GM10248 (cell line): ENCODE results near the gene KRTAP5-1.
"Not testable (repeated sequence)": the region's sequence is repeated elsewhere in the genome, so short reads cannot be mapped to it uniquely, and the experiment has no call there.

ENCODE experiments used
- CTCF ChIA-PET: fragments of 300-600 bp; sonication (Branson Sonifier 250); formaldehyde crosslinking; extraction: SDS; loops from one replicate; lab custom pipeline; 2021; ENCODE audit warnings: antibody characterized with exemption; lab: Yijun Ruan, JAX
- POLR2A ChIA-PET: fragments of 350-650 bp; sonication (Branson Sonifier 250); formaldehyde crosslinking; extraction: SDS; loops from one replicate; lab custom pipeline; 2020; ENCODE audit warnings: antibody characterized with exemption; lab: Yijun Ruan, JAX
- DNase-seq: peaks from one replicate; pipeline ENCODE4 v3.0.0; 2012; ENCODE audit errors: extremely low spot score
- CTCF ChIP-seq: IDR thresholded peaks from 2 replicates; pipeline ENCODE4 v1.5.1; 2012; ENCODE audit warnings: mild to moderate bottlenecking, low read depth; ENCODE audit errors: extremely low read depth, missing control alignments, control extremely low read depth

Gene KRTAP5-1

GRCh38 chr11:1600626-1601025 is 15.5 kb upstream of the KRTAP5-1 start:
- TF ChIP-seq CTCF: no peak
- POLR2A ChIA-PET: no interaction called here
- CTCF ChIA-PET: interaction anchor here (1.1 kb wide), 1 partner anchor 23 kb away, joined by 3 read pairs; no protein-coding TSS in a partner anchor
- DNase-seq: no peak

GRCh38 chr11:1598816-1599215 is 13.7 kb upstream of the KRTAP5-1 start:
- ChIA-PET CTCF (interaction anchor here (1.4 to 4.2 kb wide), 2 partner anchors 24 to 40 kb away, joined by 4 to 27 read pairs; no protein-coding TSS in a partner anchor), POLR2A (no interaction called here)
- DNase-seq: no peak
- no peak for TF ChIP-seq CTCF

- CTCF ChIA-PET: interaction anchor here (0.7 to 4.2 kb wide), 3 partner anchors 24 to 49 kb away, joined by 3 to 27 read pairs (median 4); no protein-coding TSS in a partner anchor
- POLR2A ChIA-PET, DNase-seq: not testable (repeated sequence)
Measured at GRCh38 chr11:1598406-1598805, 13.3 kb upstream of the KRTAP5-1 start.

GRCh38 chr11:1597994-1598380 is 12.9 kb upstream of the KRTAP5-1 start, which contains the start of gene KRTAP5-2:
Gene KRTAP5-2 (minus strand): TSS chr11:1598294. CDS start chr11:1598250, 44 bp downstream.
- POLR2A ChIA-PET: no interaction called here
- DNase-seq: no peak
- CTCF ChIA-PET: interaction anchor here (0.7 to 4.2 kb wide), 4 partner anchors 19 to 48 kb away, joined by 3 to 27 read pairs (median 10); no protein-coding TSS in a partner anchor
- no peak for TF ChIP-seq CTCF

- CTCF ChIA-PET: interaction anchor here (1.4 to 4.2 kb wide), 5 partner anchors 8 to 41 kb away, joined by 3 to 27 read pairs (median 5); no protein-coding TSS in a partner anchor
- no peak for TF ChIP-seq CTCF
- POLR2A ChIA-PET: no interaction called here
- no peak for DNase-seq
Measured at GRCh38 chr11:1597331-1597993, 12.4 kb upstream of the KRTAP5-1 start.

GRCh38 chr11:1596576-1597121 is 11.6 kb upstream of the KRTAP5-1 start:
- CTCF ChIA-PET: interaction anchor here (1.1 to 4.2 kb wide), 5 partner anchors 9 to 22 kb away, joined by 3 to 27 read pairs (median 5); no protein-coding TSS in a partner anchor
- POLR2A ChIA-PET: not testable (repeated sequence)

GRCh38 chr11:1595994-1596575 is 11.0 kb upstream of the KRTAP5-1 start:
- POLR2A ChIA-PET, DNase-seq: not testable (repeated sequence)
- CTCF ChIA-PET: interaction anchor here (0.7 to 4.2 kb wide), 8 partner anchors 10 to 187 kb away, joined by 3 to 27 read pairs (median 4); no protein-coding TSS in a partner anchor

More at GRCh38 chr11:1596576-1597121, 11.6 kb upstream of the KRTAP5-1 start:
- DNase-seq: not testable (repeated sequence)
